A172 (cell line): Measurements from ENCODE around the gene NECAB2. TPM values are rescaled to one million over a fixed set of nuclear protein-coding genes. Genes with fewer than 3 reads are reported as not detected.
"Not testable (repeated sequence)": the region's sequence is repeated elsewhere in the genome, so short reads cannot be mapped to it uniquely, and the experiment has no call there.

Experiments
- DNase-seq: peaks from one replicate; pipeline ENCODE4 v3.0.0-alpha.2; 2015; ENCODE audit warnings: low spot score
- total RNA-seq: library from RNA; depleted of rRNA; stranded (reverse); fragments of >200 nt; shearing (Covaris generic); gene quantifications from 2 replicates; pipeline ENCODE4 v1.2.3, GENCODE V29; 2014

NECAB2 gene
- total RNA-seq, 1 experiment from 2014 or later, result 8.5 TPM

DNA sequence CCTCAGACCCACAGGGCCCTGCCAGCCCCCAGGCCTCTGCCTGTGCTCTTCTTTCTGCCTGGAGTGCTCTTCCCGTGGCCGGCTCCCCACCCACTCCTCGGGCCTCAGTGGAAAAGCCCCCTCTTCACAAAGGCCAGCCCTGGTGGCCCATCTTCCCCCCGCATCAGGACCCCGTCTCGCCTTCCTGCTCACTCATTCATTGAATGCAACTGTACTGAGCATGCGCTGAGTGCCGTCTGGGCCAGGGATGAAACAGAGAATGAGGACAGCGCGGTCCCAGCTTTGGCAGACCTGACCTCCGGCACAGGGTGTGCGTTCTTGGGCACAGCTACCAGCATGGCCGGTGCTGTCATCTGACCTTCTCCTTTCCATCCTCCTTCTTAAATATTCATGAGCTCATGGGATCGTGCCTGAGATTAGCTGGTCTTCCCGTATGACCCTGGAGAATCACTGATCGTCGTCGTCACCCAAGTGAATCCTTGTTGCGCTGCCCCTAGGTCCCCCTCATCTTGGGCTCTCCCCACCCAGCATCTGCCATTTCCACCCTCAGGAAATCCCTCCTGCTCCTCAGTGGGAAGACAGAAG lies 31.4 kb upstream of the NECAB2 start:
- DNase-seq, result no peak

DNA sequence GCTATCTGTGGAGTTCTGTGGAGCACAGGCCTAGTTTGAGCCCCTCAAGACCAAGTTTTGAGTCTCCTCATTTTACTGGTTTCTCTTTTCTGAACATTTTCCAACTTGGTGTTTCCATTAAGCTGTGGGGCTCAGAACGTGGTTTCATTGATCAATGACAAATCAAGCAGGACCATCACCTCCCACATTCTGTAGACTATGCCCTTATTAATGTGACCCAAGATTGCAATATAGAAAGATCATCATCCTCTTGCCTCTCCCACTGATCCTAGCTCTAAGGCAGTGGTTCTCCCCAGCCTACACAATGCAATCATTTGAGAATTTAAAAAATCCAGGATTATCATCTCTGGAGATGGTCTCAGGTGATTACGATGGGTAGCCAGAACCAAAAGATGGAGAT lies 30.8 kb upstream of the NECAB2 start:
- DNase-seq, result no peak

DNA sequence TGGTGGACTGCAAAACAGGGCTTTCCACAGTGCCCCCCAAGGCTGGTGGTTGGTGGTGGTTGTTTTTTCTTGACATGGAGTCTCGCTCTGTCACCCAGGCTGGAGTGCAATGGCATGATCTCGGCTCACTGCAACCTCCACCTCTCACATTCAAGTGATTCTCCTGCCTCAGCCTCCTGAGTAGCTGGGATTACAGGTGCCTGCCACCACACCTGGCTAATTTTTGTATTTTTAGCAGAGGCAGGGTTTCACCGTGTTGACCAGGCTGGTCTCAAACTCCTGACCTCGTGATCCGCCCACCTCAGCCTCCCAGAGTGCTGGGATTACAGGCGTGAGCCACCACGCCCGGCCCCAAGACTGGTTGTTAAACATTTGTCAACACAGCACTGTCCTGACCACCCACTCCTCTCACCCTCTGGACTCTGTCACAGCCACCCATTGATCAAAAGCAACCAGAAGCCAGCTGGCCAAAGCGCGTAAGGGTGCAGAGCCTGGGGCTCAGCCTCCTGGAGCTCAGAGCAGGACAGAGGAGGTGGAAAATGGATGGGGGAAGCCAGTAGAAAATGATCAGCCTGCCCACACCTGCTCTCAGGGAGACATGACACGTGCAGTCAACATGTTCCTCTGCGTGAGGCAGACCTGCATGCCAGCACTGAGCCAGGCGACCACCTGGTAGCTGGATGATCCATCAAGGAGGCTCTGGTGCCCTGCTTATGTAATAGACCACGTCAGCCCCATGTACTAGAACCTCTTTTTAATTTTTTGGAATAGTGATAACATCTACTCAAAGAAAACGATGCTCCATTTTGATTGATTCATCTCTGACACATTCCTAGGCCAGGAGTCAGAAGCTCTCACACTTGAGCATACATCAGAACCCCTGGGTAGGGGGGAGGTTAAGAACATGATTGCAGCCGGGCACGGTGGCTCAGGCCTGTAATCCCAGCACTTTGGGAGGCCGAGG lies 29.8 kb upstream of the NECAB2 start:
- no peak for DNase-seq

DNA sequence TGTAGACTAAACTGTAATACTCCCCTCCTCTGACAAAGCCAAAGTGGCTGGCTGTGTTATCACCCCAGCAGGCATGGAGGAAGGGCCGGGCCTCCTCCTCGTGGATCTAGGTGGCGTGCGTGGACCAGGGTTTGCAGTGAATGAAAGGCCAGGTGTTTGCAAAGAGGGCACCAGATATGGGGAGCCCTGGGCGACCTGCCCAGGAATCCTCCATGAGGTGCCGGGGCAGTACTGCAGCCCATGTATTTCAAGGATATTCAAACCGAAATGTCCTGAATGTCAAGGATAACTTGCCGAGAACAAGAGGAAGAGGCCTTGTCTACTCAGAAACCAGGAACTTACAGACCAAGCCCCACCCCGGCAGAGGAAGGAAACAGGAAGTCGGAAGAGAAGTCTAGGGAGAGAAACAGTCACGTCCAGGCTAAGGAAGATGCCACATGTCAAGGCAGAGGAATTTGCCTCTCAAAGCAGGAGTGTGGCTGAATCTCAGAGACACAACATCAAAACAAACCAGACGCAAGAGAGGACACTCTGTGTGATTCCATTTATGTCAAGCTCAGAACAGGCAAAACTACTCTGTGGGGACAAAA lies 28.7 kb upstream of the NECAB2 start:
- no peak for DNase-seq

DNA sequence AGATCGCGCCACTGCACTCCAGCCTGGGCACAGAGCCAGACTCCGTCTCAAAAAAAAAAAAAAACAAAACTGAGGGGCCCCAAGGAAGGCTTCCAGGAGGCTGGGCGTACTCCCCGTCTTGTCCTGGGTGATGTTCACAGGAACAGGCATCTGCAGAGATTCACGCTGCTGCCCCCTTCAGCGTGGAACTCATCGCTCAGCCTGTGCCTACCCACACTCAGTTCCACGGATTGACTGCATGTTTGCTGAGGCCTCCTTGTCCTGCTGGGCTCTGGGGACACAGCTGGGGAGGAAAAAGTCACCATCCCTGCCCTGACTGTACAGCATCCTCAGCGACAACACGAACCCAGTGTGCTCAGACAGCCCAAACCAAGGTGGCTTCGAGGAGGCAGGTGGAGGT lies 27.9 kb upstream of the NECAB2 start:
- no peak for DNase-seq

DNA sequence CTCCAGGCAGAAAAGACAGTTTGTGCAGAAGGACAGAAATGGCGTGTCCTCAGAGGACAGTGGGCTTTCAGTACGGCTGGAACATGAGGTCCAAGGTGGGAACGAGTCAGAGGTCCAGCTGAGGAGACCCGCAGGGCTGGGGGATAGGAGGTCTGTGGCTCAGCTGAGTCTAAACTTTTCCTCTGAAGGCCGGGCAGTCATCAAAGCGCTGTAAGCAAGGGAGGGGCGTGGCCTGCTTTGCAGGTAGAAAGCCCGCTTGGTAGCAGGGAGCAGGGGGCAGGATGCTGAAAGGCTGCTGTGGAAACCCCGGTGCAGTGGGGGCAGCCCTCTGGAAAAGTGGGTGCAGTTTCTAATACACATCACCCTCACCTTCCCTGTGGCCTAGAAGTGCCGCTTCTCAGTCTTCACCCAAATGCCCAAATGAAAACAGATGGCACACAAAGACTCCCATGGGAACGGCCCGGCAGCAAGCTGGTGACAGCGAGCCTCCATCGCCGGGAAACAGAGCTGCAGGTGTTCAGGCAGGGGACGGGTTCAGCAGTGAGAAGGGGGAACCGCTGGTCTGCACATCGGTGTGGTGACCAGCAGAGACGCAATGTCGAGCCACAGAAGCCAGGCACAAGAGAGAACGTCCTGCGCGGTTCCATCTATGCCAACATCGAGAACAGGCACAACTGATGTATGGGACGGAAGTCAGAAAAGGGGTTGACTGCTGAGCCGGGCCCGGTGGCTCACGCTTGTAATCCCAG lies 27.2 kb upstream of the NECAB2 start:
- no peak for DNase-seq

DNA sequence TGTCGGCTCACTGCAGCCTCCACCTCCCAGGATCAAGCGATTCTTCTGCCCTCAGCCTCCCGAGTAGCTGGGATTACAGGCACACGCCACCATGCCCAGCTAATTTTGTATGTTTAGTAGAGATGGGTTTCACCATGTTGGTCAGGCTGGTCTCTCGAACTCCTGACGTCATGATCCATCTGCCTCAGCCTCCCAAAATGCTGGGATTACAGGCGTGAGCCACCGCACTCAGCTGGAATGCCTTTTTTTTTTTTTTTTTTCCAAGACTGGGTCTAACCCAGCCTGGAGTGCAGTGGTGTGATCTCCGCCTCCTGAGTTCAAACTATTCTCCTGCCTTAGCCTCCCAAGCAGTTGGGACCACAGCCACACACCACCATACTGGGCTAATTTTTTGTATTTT lies 26.5 kb upstream of the NECAB2 start:
- not testable (repeated sequence) for DNase-seq

DNA sequence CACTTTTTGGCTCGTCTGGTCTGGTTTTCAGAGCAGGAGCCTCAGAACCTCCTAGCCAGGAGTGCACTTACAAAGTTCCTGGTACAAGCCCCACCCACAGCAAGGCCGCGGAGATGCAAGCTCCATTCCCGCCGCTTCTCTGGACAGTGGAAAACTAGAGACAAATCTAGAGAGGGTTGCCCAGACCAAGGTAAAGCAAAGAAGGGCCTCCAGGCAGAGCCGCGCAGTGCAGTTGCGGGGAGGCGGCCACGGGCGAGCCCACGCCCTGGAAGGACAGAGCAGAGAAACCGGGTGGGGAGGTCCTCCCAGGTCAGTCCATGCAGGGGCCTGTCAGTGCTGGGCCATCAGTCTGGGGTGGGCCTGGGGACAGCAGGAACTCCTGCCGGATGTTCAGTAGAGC lies 26.0 kb upstream of the NECAB2 start:
- DNase-seq, result no peak

DNA sequence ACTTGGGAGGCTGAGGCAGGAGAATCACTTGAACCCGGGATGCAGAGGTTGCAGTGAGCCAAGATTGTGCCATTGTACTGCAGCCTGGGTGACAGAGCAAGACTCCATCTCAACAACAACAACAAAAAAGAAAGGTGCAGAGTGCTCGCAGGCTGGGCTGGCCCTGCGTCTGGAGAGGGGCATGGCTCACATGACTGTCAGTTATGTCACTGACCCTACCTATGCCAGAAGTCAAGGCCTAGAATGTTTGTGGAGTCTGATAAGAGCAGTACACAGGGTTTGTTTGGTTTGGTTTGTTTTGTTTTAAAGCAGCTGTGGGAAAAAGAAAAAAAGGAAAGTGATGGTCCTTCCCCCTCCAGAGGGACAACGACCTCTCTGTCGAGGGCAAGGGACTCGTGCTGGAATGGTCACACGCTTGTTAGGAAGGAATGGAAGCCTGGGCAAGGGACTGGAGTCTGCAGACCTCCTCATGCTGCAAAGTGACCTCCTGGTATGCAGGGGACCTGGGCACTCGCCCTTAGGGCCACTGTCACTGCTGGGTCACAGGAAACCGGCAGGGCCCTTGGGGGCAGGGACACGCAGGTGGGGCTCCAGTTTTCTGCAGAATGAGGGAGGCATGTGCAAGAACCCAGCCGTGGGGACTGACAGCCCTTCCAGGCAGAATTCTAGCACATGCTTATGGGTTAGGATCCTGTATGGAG lies 25.1 kb upstream of the NECAB2 start:
- DNase-seq, result no peak

DNA sequence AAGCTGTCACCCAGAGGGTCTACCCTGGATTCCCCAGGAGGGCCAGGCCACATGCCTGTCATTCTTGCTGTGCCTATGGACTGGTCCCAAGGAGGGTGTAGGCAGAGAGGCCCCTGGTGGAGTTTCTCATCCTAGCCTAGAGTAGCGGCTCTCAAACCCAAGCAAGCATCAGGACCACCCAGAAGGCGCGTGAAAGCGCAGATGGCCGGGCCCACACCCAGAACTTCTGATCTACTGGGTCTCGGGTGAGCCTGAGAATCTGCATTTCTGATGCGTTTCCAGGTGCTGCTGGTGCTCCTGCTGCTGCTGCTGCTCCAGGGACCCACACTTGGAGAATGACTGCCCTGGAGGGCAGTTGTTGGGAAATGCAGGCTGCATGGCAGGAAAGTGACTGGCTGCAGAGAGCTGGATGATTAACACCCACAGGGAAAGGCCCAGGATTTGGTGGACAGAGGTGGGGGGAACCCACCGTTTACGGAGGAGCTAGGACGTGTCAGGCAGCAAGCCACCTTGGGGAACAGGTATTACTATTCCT lies 24.5 kb upstream of the NECAB2 start:
- no peak for DNase-seq

DNA sequence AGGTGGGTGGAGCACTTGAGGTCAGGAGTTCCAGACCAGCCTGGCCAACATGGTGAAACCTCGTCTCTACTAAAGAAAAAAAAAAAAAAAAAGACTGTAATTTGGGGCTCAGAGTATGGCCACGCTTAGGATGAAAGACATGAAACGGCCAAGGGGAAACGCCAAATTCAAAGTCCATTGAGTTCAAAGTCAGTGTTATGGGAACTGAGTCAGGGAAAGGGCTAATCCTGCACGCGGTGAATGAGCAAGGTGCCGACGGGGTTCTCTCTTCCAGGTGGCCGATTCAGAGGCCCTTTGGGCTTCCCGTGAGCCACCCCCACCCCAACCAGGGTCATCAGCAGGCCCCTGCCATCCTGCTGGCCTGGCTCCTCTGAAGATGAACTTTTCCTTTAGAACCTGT lies 22.5 kb upstream of the NECAB2 start:
- no peak for DNase-seq

DNA sequence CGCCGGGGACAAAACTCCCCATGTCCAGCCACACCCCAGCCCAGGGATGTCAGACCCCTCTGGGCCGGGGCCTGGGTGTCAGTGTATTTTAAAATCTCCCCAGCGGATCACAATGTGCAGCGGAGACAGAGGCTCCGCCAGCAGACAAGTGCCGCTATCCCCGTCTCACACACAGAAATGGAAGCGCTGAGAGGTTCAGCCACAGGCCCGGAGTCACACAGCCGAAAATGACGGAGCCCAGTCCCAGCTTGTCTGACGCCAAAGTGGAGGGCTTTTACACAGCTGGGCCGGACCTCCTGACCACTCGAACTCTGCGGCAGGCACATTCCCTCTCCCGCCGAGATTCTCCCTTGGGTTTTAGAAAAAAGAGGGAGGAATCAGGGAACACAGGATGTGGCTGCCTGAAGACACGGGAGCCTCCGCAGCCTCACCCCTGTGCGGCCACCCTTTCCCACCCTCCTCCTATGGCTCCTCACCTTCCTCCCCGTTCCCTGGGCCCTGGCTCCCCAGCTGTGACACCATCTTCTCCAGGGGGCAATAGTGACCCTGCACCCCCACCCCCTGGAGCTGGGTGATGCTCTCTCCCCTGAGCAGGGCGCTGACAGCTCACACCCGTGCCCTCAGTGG lies 21.8 kb upstream of the NECAB2 start:
- DNase-seq, result no peak

DNA sequence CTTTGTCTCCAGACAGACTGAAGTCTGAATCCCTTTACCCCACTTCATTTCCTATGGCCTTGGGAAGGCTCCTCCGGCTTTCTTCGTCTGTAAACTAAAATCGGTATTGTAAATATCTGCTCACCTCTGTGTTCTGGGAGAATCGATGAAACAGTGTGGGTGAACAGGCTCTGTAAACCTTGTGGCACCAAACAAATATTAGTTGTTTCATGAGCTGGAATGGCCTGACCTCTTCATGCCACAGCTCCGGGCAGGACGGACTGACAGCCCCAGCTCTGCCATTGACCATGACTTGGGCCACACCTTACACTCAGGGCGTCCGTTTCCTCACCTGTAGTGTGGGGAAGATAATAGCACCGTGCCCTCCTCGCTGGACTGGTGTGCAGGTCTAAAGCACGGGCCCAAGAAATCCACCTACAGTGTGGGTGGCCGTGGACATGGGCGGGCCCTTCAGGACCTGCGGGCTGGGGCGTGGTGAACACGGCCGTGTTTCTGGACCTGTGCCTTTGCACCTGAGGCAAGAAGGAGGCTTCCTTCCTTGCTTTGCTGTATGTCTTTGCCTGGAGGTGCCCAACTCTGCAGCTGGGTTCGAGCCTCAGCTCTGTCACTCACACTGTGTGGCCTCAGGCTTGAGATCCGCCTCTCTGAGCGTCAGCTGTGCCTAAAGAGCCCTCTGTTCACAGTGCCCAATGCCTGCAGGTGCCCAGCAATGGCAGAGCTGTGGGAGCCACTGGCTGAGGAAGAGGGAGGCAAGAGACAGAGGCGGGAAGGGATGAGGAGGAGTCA lies 21.1 kb upstream of the NECAB2 start:
- DNase-seq, result no peak

DNA sequence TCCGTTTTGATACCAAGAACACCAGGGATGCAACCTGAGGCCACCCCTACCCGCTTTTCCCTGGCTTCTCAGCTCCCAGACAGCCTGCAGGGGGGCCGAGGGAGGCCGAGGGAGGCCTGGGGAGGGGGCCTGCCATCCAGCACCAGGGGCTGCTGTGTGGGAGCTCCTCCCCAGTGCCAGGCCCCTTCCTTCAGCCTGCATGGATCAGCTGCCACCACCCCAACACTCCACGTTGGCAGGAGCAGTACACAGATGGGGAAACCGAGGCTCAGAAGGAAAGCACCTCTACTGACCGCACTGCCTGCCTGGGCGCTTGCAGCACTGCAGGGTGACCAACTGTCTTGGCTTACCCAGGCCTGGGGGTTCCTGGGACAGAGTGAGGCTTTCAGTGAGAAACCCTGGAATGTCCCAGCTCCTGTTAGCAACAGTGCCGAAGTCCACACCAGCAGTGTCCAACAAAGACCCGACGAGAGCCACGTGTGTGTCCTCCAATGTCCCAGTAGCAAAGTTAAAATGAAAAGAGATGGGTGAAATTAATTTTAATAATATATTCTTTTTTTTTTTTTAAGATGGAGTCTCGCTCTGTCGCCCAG lies 20.3 kb upstream of the NECAB2 start:
- no peak for DNase-seq

DNA sequence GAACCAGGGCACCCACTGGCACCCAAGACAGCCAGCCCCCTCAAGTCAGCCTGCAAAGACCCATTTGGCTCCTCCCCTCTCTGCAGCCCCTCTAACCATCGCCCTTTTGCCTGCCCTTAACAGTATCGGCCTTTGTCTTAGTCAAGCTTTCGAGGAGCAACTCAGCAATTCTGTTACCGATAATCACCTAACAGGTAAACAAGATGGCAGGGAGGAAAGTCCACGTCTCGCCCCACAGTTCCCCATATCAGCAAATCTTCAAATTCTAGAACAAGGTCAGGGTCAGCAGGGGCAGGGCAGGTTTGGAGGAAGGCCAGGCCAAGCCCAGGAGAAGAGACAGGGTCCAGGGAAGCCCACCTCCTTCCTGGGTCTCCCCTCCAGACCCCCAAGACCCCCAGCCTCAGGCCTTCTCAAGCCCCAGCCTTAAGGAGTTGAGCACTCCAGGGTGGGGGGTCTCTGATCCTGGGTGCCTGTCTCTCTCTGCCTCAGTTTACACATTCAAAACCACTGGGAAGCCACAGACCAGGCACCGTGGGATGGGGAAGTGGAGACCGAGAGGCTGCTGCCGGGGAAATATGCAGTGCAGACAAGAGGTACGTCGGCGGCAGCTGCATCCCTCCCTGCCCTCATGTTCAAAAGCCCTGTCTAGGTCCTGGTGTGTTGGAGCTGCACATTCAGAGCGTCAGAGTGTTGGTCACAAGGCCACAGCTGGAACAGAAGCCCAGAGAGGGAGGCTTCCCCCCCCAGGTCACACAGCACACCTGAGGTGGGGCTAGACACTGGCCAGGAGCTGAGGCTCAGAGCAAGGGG lies 18.9 kb upstream of the NECAB2 start:
- DNase-seq, result no peak

DNA sequence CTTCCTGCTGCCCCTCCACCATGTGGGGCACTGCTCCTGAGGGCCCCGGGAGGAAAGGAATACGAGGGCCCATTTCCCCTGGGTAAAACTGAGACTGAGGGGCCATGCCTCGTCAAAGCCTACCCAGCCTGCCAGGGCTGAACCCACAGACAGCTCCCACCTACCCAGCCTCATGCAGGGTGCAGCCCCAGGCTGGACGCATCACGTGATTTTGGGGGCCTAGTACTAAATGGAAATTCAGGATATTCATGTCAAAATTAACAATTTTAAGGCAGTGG lies 18.4 kb upstream of the NECAB2 start:
- DNase-seq, result no peak

DNA sequence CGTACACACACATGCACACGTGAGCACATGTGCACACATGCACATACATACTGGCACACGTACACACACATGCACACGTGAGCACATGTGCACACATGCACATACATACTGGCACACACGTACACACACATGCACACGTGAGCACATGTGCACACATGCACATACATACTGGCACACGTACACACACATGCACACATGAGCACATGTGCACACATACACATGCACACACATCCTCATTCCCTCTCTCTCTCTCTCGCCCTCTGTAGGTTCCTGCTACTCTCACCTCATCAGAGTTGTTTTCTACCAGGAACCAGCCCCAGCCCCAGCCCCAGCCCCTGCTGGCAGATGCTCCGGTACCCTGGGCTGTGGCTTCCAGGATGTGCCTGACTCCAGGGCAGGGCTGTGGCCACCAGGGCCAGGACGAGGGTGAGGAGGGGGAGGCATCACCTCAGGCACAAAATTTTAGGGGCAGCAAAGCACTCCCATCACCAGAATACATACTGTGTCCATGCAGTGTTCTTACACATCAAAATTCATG lies 17.1 kb upstream of the NECAB2 start:
- DNase-seq, result not testable (repeated sequence)

DNA sequence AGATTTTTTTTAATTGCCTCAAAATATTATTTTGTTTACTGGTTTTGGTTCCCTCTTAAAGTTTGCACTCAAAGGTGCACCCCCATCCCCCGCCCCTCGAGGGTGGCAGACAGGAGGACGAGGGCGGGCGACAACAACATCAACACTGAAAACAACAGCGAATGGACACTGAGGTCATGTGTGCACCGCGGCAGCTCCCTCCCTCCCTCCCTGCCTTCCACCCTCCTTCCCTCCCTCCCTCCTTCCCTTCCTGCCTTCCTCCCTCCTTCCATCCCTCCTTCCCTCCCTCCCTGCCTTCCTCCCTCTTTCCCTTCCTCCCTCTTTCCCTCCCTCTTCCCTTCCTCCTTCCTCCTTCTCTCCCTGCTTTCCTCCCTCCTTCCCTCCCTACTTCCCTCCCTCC lies 16.5 kb upstream of the NECAB2 start:
- DNase-seq, result no peak

DNA sequence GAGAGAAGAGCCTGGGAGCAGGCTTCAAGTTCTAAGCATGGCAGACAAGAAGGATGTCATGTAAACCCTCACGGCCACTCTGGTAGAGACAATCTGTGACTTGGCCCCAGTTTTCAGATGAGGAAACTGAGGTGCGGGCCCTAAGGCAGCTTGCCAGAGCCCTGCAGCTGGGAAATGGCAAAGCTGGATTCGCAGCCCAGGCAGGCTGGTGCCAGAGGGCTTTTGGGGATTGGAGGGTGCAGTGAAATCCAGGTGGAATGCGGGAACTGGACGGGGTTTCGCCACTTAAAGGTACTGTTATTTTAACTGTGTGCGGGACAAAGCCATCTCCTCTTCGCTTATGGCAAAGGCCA lies 15.5 kb upstream of the NECAB2 start:
- DNase-seq, result no peak
